Mononuclear cell (primary cell): Measurements from ENCODE around the gene RAI14. TPM values are rescaled to one million over a fixed set of nuclear protein-coding genes. Genes with fewer than 3 reads are reported as not detected.

Experiments
- H3K27me3 ChIP-seq: 2 replicates; pipeline ENCODE4 v1.6.0; 2011; ENCODE audit warnings: low read length, control low read depth; ENCODE audit not compliant: insufficient read depth
- H3K4me1 ChIP-seq: 2 replicates; pipeline ENCODE4 v1.5.1; 2011; ENCODE audit warnings: mild to moderate bottlenecking, low read length, control low read depth; ENCODE audit not compliant: insufficient read depth
- H3K4me3 ChIP-seq: 2 replicates; pipeline ENCODE4 v1.5.1; 2011; ENCODE audit warnings: mild to moderate bottlenecking, low read length, moderate library complexity
- H3K9me3 ChIP-seq: 2 replicates; pipeline ENCODE4 v1.5.1; 2011; ENCODE audit warnings: low read depth, mild to moderate bottlenecking, control low read depth, low read length
- total RNA-seq: library from RNA; depleted of rRNA; stranded (reverse); fragments of >200 nt; gene quantifications from one replicate; pipeline ENCODE4 v1.2.3, GENCODE V29; 2012

The RAI14 gene
- total RNA-seq, 1 donor: 0.63 TPM

DNA sequence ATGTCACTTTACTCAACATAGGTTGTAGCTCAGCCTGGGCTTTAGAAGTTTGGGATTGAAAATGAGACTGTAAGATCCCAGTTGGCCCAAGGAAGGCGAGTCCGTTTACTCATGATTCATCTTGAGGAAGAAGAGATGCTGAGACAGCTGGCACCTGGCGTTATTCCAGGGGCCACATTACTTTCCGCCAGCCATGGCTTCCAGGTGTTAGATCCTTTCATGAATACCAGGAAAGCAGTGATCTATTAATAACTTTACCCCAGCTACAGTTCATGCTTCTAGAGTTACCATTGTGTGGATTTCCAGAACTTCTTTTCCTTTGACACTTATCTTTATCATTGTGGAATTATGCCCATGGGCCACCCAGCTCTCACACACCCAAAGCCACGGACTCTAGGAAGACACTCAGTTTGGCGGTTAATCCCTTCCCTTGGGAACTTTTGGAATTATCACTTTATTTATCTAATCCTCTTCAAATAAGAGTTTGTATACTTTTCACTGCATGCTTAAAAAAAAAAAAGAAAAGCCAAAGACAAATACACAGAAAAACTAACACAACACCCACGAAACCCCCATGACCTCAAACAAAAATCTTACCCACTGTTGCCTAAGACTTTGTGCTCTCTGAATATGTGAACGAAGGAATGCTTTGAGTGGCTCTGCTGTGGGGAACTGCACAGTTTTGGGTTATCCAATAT, 26.9 kb downstream of the RAI14 start:
- no peaks in the 10 kb centered on the region for H3K27me3 ChIP-seq
- no peak overlapping the region for H3K4me3 ChIP-seq
- H3K4me1 ChIP-seq: no peaks in the 10 kb centered on the region
- no peaks in the 10 kb centered on the region for H3K9me3 ChIP-seq

DNA sequence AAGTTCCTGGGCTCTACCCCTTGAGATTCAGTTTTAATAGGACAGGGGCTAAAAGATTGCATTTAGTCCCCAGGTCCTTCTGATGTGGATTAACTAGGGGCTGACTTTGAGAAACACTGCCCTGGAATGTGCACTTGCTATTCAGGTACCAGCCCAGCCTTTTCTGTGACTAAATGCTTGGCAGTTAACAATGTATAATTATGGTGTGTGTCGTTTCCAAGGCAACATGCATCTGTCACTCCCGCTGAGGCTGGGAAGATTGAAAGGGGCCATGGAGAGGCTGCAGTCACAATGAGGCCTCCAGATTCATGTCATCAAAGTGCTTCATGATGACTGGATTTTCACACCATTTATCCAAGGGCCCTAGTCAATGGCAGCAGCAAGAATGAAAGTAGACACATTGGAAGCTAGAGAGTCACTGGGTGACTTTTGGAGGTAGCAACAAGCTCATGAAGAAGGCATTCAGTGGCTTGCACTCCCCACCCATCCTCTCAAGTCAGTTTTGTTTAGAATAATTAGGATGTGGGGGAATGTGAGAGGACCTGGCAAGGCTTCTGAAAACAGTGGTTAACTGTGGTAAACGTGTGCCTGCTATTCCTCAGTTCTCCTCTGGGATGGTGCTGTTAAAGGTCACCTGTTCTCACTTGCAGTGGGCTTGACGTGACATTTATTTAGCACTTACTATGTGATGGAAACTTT, 28.3 kb downstream of the RAI14 start:
- Histone ChIP-seq H3K9me3 (no peaks in the 10 kb centered on the region), H3K27me3 (no peaks in the 10 kb centered on the region), H3K4me1 (no peaks in the 10 kb centered on the region), H3K4me3 (no peak overlapping the region)

DNA sequence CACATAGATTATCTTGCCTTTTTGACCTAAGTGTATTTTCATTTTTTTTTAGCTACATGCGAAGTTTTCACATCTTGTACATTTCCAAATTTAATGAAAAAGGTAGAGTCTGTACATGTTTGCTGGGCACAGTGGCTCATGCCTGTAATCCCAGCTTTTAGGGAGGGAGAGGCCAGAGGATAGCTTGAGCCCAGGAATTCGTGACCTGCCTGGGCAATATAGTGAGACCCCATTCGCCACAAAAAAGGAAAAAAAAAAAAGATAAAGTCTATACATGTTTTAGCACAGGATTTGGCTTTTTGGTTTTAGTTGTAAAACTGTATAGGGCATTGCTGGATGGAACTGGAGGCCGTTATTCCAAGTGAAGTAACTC, 28.8 kb downstream of the RAI14 start:
- Histone ChIP-seq H3K9me3 (no peaks in the 10 kb centered on the region), H3K4me3 (no peak overlapping the region), H3K4me1 (no peaks in the 10 kb centered on the region), H3K27me3 (no peaks in the 10 kb centered on the region)

DNA sequence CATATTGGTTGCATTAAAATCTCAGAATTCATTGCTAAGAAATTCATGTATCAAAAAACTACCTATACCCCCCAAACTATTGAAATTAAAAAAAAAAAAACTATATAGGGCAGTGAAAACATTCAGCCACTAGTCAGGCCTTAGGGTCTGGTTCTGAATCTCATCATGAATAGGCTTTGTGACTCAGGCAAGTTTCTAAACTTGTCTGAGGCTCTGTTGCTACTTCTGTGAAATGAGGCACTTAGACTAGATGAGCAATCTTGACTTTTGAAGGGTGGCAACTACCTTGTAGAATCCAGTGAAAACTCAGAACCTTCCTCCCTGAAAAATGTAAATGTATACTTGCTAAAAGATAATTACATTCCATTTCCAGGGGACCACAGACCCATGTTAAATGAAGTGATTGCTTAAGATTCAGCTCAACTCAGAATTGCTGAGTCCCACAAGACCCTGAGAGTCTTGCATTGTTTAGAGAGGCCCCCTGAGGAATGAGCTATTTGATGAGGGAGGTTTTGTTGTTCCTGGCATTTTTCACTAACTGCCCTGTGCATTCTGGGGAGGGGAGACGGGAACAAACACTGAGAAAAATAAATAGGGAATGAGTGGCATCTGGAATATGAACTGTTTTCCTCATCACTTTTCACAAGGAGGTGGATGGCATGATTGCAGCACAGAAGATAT, 29.5 kb downstream of the RAI14 start:
- no peaks in the 10 kb centered on the region for H3K27me3 ChIP-seq
- no peaks in the 10 kb centered on the region for H3K9me3 ChIP-seq
- no peak overlapping the region for H3K4me3 ChIP-seq
- H3K4me1 ChIP-seq: no peaks in the 10 kb centered on the region

DNA sequence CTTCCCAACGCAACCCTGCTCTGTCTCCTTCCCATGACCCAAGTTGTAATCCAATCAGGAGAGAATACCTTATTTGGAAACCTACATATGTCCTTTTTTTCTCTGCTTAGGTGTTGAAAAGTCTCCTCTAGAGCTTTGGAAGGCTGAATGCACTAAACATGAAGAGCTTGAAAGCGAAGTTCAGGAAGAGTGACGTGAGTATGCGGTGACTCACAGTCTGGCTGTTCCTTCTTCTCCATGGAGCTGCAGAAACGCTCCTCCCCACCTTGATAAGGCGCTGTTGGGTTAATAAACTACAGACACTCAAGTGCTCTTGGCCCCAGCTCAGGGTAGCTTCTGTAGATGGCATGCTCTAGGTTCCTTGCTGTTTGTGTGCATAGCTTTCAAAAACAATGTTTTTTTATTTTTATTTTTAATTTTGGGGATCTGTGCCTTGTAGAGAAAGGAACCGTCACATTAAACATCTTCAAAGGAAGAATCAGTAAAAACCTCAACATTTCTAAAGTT, 30.7 kb downstream of the RAI14 start:
- no peaks in the 10 kb centered on the region for H3K27me3 ChIP-seq
- H3K4me3 ChIP-seq: no peak overlapping the region
- no peaks in the 10 kb centered on the region for H3K9me3 ChIP-seq
- no peaks in the 10 kb centered on the region for H3K4me1 ChIP-seq

DNA sequence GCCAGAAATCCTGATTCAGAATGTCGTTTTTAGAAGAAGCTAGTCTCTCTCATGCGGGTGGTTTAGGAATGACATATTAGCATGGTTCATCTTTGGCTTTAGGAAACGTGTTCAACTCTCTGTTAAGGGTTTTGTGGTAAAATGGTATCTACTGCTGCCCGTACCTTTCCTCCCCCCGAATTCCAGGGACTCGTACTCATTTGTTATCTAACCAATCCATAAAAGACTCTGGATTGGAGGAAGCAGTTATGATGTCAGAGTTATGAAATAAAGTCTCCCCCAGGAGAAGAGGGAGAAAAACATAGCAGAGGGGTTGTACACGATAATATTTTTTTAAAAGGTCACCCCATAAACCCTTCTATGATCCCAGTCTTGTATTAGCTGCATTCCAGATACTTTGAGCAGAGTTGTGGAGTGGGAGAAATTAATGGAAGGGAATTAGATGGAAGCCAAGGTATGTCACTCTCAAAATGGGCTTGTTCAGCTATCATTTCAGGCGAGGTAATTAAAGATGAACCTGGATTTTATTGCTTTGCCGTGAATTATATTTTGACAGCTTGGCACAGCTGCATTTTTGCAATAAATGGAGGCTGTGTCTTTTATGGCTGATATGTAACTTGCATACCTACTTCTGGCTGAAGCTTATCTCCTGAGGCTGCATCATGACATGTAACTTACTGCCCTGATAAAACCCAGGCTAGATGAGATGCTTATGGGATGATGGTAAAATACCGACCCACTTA, 31.3 kb downstream of the RAI14 start:
- H3K4me3 ChIP-seq: no peak overlapping the region
- no peaks in the 10 kb centered on the region for H3K4me1 ChIP-seq
- H3K27me3 ChIP-seq: no peaks in the 10 kb centered on the region
- H3K9me3 ChIP-seq: no peaks in the 10 kb centered on the region

DNA sequence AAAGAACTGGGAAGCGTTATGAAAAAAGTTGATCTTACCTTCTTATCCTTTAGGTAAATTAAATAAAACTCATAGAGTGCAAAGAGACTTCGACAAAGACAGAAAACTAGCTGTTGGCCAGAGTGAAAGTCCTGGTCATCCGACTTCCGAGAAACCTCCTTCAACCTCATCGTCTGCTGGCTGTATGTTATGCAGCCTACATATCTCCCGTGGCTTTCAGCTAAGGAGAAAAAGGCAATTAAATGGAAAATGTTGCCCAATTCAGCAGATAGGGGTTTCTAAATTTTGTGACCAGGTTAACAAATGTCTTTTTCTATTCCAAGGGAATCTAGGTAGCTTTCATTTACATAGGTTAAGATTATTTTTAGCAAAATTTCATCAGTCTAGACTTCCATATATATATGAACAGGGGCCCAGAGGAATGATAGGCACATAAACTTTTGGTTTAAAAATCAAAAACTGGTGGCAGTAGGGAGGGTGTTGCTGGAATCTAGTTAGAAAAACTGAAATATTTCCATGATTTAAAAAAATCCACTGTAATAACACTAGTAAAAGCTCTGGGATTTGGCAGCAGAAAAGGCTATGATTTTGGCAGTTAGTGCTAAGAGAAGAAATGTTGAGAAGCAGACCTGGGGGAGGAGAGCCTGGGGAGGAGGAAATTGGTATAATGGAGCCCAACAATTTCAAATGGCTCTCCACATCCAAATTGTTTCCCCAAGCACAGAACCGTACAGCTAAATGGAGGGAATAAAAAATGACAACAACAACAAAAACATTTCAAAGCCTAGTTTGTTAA, 32.1 kb downstream of the RAI14 start:
- H3K27me3 ChIP-seq: no peaks in the 10 kb centered on the region
- H3K9me3 ChIP-seq: no peaks in the 10 kb centered on the region
- H3K4me3 ChIP-seq: no peak overlapping the region
- H3K4me1 ChIP-seq: no peaks in the 10 kb centered on the region

DNA sequence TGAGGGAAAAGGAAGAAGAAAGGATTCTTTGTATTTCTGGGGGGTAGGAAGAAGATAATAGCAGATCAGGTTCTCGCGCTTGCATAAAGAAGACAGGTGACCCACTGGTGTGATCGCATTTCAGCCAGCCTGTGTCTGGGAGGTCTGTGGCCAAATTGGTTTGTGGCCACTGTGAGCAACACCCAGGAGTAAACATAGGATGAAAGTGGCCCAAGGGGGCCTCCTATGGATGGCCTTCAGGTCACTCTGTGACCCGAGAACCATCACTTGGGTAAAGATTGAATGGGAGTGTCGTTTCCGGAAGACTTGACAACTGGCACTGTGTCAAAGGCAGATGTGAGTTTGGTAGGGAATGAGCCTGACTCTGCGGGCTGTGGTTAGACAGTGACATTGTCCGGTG, 34.2 kb downstream of the RAI14 start:
- Histone ChIP-seq H3K27me3 (no peaks in the 10 kb centered on the region), H3K9me3 (no peaks in the 10 kb centered on the region), H3K4me3 (no peak overlapping the region)

DNA sequence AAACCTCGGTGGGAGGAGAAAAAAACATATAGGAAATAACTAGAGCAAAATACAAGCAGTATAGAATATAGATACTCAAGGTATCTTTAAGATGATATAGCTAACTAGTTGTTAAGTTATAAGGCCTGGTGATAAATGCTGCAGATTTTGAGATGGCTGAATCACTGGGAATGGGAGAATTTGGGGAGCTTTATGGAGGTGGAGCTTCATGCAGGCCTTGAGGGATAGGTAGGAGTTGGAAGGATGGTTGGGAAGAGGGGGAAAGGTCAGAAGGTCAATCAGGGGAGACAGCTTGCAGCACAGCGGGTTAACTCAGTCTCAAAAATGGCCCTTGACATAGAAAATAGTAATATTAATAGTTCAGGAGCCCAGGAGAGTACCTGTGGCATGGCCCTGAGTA, 34.8 kb downstream of the RAI14 start:
- Histone ChIP-seq H3K9me3 (no peaks in the 10 kb centered on the region), H3K4me3 (no peak overlapping the region), H3K4me1 (no peaks in the 10 kb centered on the region), H3K27me3 (no peaks in the 10 kb centered on the region)

More for the DNA sequence above, 34.2 kb downstream of the RAI14 start:
- no peaks in the 10 kb centered on the region for H3K4me1 ChIP-seq

DNA sequence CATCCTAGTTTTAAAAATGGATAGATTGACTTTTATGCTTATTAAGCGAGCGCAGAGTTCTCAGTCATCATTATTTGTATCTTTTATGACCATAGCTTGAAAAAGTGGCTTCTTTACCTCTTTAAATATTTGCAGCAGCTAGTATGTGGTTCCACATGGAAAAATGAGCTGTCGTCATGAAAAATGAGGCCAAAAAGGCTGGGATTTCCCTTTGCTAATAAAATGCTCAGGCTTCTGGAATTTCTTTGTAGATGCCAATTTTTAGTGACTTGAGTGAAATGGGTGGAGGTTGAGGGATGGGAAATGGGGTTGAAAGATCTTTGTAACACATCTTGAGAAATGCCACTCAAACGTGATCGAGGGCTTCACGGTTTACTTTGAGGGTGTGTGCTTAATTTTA, 35.2 kb downstream of the RAI14 start:
- Histone ChIP-seq H3K27me3 (no peaks in the 10 kb centered on the region), H3K9me3 (no peaks in the 10 kb centered on the region), H3K4me1 (no peaks in the 10 kb centered on the region), H3K4me3 (no peak overlapping the region)

DNA sequence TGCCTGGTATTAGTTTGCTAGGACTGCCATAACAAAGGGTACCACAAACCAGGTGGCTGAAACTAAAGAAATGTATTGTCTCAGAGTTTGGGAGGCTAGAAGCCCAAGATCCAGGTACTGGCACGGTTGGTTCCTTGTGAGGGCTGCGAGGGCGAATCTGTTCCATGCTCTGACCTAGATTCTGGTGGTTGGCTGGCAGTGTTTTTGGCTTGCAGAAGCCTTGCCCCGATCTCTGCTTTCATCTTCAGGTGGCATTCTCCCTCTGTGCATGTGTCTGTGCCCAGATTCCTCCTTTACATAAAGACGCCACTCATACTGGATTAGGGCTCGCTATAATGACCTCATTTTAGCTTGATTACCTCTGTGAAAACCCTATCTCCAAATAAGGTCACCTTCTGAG, 36.7 kb downstream of the RAI14 start:
- H3K4me3 ChIP-seq: no peak overlapping the region

DNA sequence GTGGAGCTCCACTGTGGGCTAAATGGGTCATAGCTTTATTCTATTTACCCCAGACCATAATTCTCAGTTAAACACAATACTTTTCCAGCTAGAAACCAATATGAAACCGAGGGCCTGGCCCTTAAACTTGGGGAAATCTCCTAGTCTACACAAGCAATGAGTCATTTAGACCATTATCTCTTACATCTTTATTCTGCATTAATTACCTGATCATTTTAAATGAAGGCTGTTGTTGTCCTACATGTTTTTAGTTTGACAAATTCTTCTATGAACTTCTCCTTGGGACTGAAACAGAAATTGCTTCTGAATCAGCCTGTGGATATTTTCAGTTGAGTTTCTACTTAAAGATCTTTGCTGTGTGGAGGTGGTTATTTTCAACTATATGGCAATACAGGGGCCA, 37.9 kb downstream of the RAI14 start:
- no peaks in the 10 kb centered on the region for H3K9me3 ChIP-seq
- H3K4me3 ChIP-seq: no peak overlapping the region
- no peaks in the 10 kb centered on the region for H3K27me3 ChIP-seq

More for the DNA sequence above, 36.7 kb downstream of the RAI14 start:
- Histone ChIP-seq H3K9me3 (no peaks in the 10 kb centered on the region), H3K27me3 (no peaks in the 10 kb centered on the region), H3K4me1 (no peaks in the 10 kb centered on the region)

DNA sequence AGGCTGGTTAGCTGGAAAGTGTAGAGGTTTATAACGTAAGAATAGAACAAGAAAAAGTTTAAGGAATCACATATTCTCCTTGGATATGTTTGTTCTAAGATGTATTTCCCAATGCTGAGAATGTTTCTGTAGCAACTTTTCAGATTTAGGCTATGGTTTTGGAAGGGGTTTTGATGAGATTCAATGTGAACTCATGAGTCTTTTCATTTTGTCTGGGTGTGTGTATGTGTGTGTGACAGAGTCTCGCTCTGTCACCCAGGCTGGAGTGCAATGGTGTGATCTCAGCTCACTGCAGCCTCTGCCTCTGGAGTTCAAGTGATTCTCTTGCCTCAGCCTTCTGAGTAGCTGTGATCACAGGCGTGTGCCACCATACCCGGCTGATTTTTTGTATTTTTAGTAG, 38.6 kb downstream of the RAI14 start:
- H3K9me3 ChIP-seq: no peaks in the 10 kb centered on the region
- H3K27me3 ChIP-seq: no peaks in the 10 kb centered on the region

More for the DNA sequence above, 37.9 kb downstream of the RAI14 start:
- H3K4me1 ChIP-seq: no peaks in the 10 kb centered on the region

DNA sequence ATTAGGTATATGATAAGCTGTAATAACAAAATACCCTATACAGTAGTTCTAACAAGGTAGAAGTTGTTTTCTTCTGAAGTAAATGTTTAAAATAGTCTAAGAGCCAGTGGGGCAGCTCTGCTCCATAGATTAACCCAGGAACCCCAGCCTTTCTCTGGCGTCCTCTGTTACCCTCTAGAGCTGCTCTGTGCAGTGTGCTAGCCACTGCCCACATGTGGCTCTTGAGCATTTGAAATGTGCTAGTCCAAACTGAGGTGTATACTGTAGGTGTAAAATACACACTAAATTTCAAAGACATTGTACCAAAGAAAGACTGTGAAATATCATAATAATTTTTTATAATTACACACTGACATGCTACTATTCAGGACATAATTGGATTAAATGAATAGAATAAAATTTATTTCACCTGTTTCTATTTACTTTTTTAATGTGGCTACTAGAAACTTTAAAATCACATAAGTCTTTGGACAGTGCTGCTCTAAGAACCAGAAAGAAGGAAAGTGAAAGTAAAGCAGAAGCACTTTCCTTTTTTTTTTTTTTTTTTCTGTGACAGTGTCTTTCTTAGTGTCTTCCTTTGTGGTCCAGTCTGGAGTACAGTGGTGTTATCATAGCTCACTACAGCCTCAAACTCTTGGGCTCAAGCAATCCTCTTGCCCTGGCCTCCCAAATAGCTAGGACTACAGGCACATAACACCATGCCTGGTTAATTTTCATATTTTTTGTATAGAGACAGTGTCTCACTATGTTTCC, 39.3 kb downstream of the RAI14 start:
- no peaks in the 10 kb centered on the region for H3K9me3 ChIP-seq
- no peaks in the 10 kb centered on the region for H3K4me1 ChIP-seq
- no peak overlapping the region for H3K4me3 ChIP-seq
- no peaks in the 10 kb centered on the region for H3K27me3 ChIP-seq

More for the DNA sequence above, 38.6 kb downstream of the RAI14 start:
- H3K4me1 ChIP-seq: no peaks in the 10 kb centered on the region
- H3K4me3 ChIP-seq: no peak overlapping the region
